NCI-H2171 treated with DMSO at 0.1 percent for 48 hours (cell line): ENCODE measurements around the gene CAMLG.
"Not testable (repeated sequence)": the region's sequence is repeated elsewhere in the genome, so short reads cannot be mapped to it uniquely, and the experiment has no call there.

ENCODE experiments used
- DNase-seq: peaks from one replicate; lab custom pipeline; 2025; lab: John Stamatoyannopoulos, UW

The CAMLG gene

DNA sequence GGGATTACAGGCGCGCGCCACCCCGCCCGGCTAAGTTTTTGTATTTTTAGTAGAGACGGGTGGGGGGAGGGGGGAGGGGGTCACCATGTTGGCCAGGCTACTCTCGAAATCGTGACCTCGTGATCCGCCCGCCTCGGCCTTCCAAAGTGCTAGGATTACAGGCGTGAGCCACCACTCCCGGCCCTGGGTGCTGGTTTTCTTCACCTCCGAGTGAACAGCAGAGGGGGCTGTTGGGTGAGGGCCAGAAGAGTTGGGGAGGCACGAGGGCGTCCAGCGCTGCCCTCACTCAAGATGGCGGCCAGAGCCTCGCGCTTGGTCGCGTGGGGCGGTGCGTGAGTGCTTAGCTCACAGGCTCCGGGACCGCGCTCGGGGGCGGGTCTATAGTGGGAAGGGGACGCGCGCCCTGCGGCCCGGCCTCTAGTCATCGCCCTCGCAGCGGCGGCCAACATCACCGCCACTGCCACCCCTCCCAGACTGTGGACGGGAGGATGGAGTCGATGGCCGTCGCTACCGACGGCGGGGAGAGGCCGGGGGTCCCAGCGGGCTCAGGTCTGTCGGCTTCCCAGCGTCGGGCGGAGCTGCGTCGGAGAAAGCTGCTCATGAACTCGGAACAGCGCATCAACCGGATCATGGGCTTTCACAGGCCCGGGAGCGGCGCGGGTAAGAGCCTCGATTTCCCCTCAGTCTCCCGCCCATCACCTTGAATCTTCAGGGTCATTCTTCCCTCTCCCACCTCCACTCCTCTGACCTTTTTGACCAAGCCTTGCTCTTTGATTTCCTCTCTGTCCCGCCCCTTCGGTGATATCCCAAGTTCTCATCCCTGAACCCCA, at the start of gene CAMLG:
TSS of gene CAMLG (plus strand) at position 416 of the 830 bp plus-strand sequence. CDS start at position 489, 73 bp downstream.
- DNase-seq, result peak; percentile 86

GRCh38 chr5:134690144-134690543, 48.2 kb upstream of the CAMLG start:
- not testable (repeated sequence) for DNase-seq

GRCh38 chr5:134692722-134693121, 45.6 kb upstream of the CAMLG start:
- DNase-seq, result no peak

GRCh38 chr5:134708301-134708700, 30.0 kb upstream of the CAMLG start:
- no peak for DNase-seq

- no peak for DNase-seq
Measured at GRCh38 chr5:134714120-134714519, 24.2 kb upstream of the CAMLG start.

- DNase-seq, result no peak
Measured at GRCh38 chr5:134714541-134714940, 23.8 kb upstream of the CAMLG start.

DNA sequence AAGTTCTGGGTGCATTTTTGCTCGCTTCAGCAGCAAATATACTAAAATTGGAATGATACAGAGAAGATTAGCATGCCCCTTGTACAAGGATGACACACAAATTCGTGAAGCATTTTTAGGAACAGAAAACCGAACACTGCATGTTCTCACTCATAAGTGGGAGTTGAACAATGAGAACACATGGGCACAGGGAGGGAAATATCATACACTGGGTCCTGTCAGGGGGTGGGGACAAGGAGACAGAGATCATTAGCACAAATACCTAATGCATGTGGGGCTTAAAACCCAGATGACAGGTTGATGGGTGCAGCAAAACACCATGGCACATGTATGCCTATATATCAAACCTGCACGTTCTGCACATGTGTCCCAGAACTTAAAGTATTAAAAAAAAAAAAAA, 22.9 kb upstream of the CAMLG start:
- DNase-seq, result not testable (repeated sequence)

DNA sequence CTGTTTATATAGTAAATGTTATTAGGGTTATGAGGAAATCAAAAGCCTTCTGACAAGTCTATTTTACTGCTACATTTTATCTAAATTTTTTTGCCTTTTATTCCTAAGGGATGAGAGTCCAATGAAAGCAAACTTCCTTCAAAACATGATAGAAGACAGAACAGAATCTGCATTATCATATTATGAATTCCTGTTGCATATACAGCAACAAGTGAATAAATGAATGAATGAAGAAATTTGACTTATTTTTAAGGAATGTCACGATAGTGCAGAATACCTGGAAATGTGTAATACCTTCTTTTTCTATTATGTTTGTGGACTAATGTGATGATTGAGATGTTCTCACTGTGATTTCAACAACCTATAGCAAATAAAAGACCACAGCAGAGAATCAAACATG, 13.5 kb upstream of the CAMLG start:
- no peak for DNase-seq

DNA sequence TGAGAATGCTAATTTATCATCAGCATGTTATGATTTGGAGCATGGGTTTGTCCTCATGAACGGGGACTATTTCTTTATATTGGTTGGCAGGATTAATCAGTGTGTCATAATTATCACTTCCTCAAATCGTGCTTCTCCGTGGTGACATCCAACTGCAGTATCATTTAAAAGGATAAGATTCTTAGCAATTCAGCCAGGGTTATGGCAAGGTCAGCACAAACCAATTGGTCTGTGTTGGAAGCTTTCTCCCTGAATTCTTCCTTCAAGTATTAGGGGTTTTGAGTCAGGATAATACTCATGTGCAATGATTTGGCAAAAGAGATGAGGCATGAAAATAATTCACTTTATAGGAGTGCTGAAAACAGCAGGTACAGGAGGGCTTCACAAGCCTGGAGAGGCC, 5.5 kb upstream of the CAMLG start:
- DNase-seq, result no peak

DNA sequence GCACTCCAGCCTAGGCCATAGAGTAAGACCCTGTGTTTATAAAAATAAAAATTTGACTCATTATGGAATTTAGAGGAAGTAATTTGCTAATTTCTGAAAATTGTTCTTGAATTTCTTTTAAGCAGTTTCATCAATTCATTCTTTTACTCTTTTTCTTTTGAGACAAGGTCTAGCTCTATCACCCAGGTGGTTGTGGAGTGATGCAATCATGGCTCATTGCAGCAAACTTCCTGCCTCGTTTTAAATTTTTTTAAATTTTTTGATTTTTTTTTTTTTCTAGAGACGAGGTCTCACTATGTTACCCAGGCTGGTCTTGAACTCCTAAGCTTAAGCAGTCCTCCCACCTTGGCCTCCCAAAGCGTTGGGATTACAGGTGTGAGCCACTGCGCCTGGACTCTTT, 3.1 kb upstream of the CAMLG start:
- no peak for DNase-seq

- no peak for DNase-seq
Measured at GRCh38 chr5:134736173-134736812, 2.1 kb upstream of the CAMLG start.

DNA sequence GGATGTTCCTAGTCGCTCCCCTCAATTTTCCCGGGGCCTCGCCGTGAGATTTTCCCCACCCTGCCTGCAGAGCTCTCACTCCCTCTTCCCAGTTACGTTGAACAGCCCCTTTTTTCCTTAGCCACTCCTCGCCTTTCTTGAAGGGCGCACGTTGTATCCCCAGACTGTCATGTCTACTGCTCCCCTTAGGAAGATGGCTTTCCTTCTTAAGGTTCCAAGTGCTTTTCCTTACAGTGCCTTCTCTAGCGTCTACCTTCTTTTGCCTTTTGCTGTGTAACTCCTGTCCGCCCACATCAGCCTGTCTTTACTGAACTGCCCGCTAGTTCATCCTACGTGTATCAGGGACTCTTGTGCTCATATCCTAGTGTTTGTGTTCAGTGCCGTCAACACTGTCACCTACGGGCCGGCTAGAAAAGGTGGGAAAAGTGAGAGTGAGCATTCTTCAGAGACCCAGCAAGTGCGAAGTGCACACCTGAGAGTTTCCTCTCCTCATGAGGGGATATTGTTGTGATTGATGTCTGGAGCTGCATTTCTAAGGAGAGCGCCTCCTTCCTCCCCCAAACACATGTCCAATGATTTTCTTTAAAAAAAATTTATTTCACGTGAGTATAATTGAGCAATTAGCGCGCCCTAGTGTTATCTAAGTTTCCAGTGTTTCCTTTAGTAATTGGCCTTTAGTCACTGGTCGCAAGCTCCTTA, 764 bp downstream of the CAMLG start:
- peak; percentile 48 for DNase-seq

- no peak for DNase-seq
Measured at GRCh38 chr5:134741052-134741451, 2.7 kb downstream of the CAMLG start.

GRCh38 chr5:134742134-134742533, 3.8 kb downstream of the CAMLG start:
- no peak for DNase-seq

GRCh38 chr5:134749415-134749814, 11.1 kb downstream of the CAMLG start:
- DNase-seq, result no peak

DNA sequence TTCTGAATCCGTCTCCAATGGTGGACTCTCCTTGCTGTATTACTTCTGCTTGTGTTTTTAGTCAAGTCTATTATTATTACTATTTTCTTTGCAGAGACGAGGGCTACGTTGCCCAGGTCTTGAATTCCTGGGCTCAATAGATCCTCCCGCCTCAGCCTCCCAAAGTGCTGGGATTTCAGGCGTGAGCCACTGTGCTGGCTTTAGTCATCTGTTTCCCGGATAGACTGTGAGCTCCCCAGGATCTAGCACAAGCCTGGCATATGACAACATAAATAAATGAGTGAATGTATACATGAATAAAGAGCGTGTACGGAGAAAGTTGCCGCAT, 19.8 kb downstream of the CAMLG start:
- no peak for DNase-seq

- peak; percentile 83 for DNase-seq
Measured at GRCh38 chr5:134758504-134759341, 20.4 kb downstream of the CAMLG start, which contains the start of gene DDX46. Gene DDX46 (plus strand): TSS chr5:134758779. CDS start chr5:134758939, 160 bp downstream.

- not testable (repeated sequence) for DNase-seq
Measured at GRCh38 chr5:134767528-134768291, 29.4 kb downstream of the CAMLG start.

DNA sequence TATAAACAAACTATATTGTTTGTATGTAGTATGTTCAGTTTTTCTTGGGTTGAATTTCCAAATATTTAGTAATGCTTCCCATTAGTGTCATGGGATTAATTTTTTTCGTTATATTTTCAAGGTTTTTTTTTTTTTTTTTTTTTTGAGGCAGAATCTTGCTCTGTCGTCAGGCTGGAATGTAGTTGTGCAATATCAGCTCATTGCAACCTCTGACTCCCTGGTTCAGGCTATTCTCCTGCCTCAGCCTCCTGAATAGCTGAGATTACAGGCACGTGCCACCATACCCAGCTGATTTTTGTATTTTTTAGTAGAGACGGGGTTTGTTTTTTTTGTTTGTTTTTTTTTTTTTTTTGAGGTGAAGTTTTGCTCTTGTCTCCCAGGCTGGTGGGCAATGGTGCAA, 30.9 kb downstream of the CAMLG start:
- no peak for DNase-seq

DNA sequence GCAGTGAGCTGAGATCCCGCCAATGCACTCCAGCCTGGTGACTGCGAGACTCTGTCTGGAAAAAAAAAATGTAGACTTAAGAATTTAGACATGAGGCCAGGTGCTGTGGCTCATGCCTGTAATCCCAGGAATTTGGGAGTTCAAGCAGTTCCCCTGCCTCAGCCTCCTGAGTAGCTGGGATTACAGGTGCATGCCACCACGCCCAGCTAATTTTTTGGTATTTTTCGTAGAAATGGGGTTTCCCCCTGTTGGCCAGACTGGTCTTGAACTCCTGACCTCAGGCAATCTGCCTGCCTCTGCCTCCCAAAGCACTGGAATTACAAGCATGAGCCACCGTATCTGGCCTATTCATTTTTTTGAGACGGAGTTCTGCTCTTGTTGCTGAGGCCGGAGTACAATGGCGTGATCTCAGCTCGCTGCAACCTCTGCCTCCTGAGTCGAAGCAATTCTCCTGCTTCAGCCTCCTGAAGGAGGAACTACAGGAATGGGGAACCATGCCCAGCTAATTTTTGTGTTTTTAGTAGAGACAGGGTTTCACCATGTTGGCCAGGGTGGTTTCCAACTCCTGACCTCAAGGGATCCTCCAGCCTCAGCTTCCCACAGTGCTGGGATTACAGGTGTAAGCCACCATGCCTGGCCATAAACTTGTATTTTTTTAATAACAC, 34.2 kb downstream of the CAMLG start:
- no peak for DNase-seq

DNA sequence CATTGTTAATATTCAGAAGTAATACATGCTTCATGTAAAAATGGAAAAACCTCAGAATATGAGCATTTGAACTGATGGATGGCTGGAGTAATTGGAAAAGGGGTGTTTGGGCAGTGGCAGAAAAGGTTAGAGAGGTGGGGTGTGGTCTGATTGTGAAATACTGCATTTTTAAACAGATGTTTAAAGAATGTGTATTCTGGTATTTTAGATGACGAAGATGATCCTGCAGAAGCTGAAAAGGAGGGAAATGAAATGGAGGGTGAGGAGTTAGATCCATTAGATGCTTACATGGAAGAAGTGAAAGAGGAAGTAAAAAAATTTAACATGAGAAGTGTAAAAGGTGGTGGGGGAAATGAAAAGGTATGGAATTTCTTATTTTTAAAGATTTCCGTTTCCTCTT, 39.0 kb downstream of the CAMLG start:
- DNase-seq, result no peak
